ENCODE data around the gene DYDC2. TPM values are rescaled to one million over a fixed set of nuclear protein-coding genes. Genes with fewer than 3 reads are reported as not detected.
"Not testable (repeated sequence)": the region's sequence is repeated elsewhere in the genome, so short reads cannot be mapped to it uniquely, and the experiment has no call there.

Gene DYDC2
- total RNA-seq, 1 donor from 2014 or later, result 0.20 TPM

GRCh38 chr10:80351220-80351619, 5.4 kb upstream of the DYDC2 start:
- Mint-ChIP-seq H3K27ac (no peak overlapping the region), H3K4me3 (no peak overlapping the region), H3K9me3 (peaks cover 7% of the 10 kb centered on the region), H3K36me3 (no peaks in the 10 kb centered on the region), H3K27me3 (ENCODE audit: low read depth) (peaks cover 34% of the 10 kb centered on the region), H3K4me1 (no peaks in the 10 kb centered on the region)
- TF ChIP-seq, protein P1, sequence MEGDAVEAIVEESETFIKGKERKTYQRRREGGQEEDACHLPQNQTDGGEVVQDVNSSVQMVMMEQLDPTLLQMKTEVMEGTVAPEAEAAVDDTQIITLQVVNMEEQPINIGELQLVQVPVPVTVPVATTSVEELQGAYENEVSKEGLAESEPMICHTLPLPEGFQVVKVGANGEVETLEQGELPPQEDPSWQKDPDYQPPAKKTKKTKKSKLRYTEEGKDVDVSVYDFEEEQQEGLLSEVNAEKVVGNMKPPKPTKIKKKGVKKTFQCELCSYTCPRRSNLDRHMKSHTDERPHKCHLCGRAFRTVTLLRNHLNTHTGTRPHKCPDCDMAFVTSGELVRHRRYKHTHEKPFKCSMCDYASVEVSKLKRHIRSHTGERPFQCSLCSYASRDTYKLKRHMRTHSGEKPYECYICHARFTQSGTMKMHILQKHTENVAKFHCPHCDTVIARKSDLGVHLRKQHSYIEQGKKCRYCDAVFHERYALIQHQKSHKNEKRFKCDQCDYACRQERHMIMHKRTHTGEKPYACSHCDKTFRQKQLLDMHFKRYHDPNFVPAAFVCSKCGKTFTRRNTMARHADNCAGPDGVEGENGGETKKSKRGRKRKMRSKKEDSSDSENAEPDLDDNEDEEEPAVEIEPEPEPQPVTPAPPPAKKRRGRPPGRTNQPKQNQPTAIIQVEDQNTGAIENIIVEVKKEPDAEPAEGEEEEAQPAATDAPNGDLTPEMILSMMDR (IDR thresholded peaks at IDR 0.05; ENCODE audit: unreplicated experiment), result no peak
- no peak for DNase-seq (ENCODE audit: low spot score in 2 of 2, unreplicated experiment in 2 of 2)

GRCh38 chr10:80356989-80357850, 639 bp downstream of the DYDC2 start:
- H3K27me3 Mint-ChIP-seq (ENCODE audit: low read depth), result peaks cover 35% of the 10 kb centered on the region
- peak; percentile 37 to 47 for DNase-seq (ENCODE audit: low spot score in 2 of 2, unreplicated experiment in 2 of 2)
- no peaks in the 10 kb centered on the region for H3K9me3 Mint-ChIP-seq
- peak overlapping the region; percentile 85 for H3K4me3 Mint-ChIP-seq
- H3K36me3 Mint-ChIP-seq, result no peaks in the 10 kb centered on the region
- TF ChIP-seq, protein P1 (IDR thresholded peaks at IDR 0.05; ENCODE audit: unreplicated experiment), result no peak
- H3K4me1 Mint-ChIP-seq, result peaks cover 8% of the 10 kb centered on the region
- H3K27ac Mint-ChIP-seq, result peak overlapping the region; percentile 64

DNA sequence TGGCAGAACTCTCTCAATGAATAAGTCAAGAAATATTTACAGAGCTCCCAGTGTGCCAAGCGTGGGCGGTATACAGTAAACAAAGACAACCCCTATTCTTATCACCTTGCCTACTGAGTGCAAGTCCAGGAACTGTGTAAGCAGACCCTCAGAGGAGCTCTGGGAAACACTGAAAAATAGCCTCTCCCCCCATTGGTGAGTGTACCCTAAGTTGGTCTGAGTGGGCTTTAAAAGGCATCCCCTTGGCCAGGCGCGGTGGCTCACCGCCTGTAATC, 1.2 kb downstream of the DYDC2 start:
- TF ChIP-seq, protein P1 (IDR thresholded peaks at IDR 0.05; ENCODE audit: unreplicated experiment), result no peak
- H3K4me3 Mint-ChIP-seq, result peak overlapping the region; percentile 85
- peaks cover 8% of the 10 kb centered on the region for H3K4me1 Mint-ChIP-seq
- peaks cover 31% of the 10 kb centered on the region for H3K27me3 Mint-ChIP-seq (ENCODE audit: low read depth)
- no peaks in the 10 kb centered on the region for H3K9me3 Mint-ChIP-seq
- DNase-seq (ENCODE audit: low spot score in 2 of 2, unreplicated experiment in 2 of 2), result no peak
- H3K27ac Mint-ChIP-seq, result no peak overlapping the region
- H3K36me3 Mint-ChIP-seq, result no peaks in the 10 kb centered on the region

- H3K9me3 Mint-ChIP-seq; DNase-seq (ENCODE audit: low spot score in 2 of 2, unreplicated experiment in 2 of 2); H3K4me3 Mint-ChIP-seq; H3K27ac Mint-ChIP-seq; H3K36me3 Mint-ChIP-seq: not testable (repeated sequence)
- peaks cover 27% of the 10 kb centered on the region for H3K27me3 Mint-ChIP-seq (ENCODE audit: low read depth)
- H3K4me1 Mint-ChIP-seq, result peaks cover 10% of the 10 kb centered on the region
Observed at GRCh38 chr10:80358925-80359324, 2.3 kb downstream of the DYDC2 start.

GRCh38 chr10:80359644-80360043, 3.1 kb downstream of the DYDC2 start:
- no peaks in the 10 kb centered on the region for H3K36me3 Mint-ChIP-seq
- TF ChIP-seq, protein P1 (IDR thresholded peaks at IDR 0.05; ENCODE audit: unreplicated experiment), result no peak
- H3K27me3 Mint-ChIP-seq (ENCODE audit: low read depth), result peaks cover 27% of the 10 kb centered on the region
- no peaks in the 10 kb centered on the region for H3K9me3 Mint-ChIP-seq
- H3K4me3 Mint-ChIP-seq, result no peak overlapping the region
- peaks cover 14% of the 10 kb centered on the region for H3K4me1 Mint-ChIP-seq
- no peak overlapping the region for H3K27ac Mint-ChIP-seq
- DNase-seq (ENCODE audit: low spot score in 2 of 2, unreplicated experiment in 2 of 2), result no peak

DNA sequence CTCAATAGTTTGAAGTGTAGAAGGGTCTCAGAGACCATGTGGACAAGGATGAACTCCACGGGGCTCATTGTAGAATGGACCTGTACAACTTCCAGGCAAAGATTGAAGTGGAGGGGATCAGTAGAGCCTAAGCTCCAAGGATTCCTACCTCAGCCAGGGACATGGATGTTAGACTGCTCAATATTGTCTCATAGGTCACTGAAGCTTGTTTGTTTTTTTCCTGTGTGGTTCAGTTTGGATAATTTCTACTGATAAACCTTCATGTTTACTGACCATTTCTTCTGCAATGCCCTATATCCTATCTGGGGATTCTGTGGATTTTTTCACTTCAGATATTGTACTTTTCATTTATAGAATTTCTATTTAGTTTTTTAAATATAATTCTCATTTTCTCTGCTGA, 8.9 kb downstream of the DYDC2 start:
- H3K4me1 Mint-ChIP-seq, result peaks cover 6% of the 10 kb centered on the region
- TF ChIP-seq, protein P1 (IDR thresholded peaks at IDR 0.05; ENCODE audit: unreplicated experiment), result no peak
- H3K27me3 Mint-ChIP-seq (ENCODE audit: low read depth), result peaks cover 4% of the 10 kb centered on the region
- no peak overlapping the region for H3K4me3 Mint-ChIP-seq
- peaks cover 12% of the 10 kb centered on the region for H3K36me3 Mint-ChIP-seq
- peaks cover 36% of the 10 kb centered on the region for H3K9me3 Mint-ChIP-seq
- DNase-seq (ENCODE audit: low spot score in 2 of 2, unreplicated experiment in 2 of 2), result no peak
- H3K27ac Mint-ChIP-seq, result no peak overlapping the region

All from mesothelial cell of epicardium (in vitro differentiated cells).